RPMI7951 (cell line): ENCODE data around the gene AP3S1. TPM values are rescaled to one million over a fixed set of nuclear protein-coding genes. Genes with fewer than 3 reads are reported as not detected.

Experiments
- DNase-seq: peaks from one replicate; pipeline ENCODE4 v3.0.0-alpha.2; 2012; ENCODE audit warnings: low read depth
- total RNA-seq: library from RNA; depleted of rRNA; stranded (reverse); fragments of >200 nt; shearing (Covaris generic); gene quantifications from 2 replicates; pipeline ENCODE4 v1.2.3, GENCODE V29; 2014; rRNA removed

Gene AP3S1
- total RNA-seq, 1 experiment from 2014 or later: 135 TPM

DNA sequence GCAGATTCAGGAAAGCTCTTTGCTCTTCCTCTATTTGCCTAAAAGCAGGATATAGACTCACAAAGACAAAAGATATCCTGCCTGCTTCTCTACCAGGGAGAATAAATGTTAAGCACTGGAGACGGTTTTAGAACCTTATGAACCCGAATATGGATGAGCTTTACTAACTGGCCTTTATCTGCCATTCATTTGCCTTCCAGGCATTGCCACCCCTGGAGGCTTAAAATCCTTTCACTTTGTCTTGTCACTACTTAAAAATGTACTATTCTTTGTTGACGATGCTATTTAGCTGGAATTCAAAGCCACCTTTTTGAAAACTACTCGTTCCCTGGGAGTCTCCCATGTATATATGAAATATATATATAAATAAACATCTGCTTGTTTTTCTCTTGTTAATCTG lies 97.3 kb downstream of the AP3S1 start:
- peak; percentile 31 for DNase-seq

DNA sequence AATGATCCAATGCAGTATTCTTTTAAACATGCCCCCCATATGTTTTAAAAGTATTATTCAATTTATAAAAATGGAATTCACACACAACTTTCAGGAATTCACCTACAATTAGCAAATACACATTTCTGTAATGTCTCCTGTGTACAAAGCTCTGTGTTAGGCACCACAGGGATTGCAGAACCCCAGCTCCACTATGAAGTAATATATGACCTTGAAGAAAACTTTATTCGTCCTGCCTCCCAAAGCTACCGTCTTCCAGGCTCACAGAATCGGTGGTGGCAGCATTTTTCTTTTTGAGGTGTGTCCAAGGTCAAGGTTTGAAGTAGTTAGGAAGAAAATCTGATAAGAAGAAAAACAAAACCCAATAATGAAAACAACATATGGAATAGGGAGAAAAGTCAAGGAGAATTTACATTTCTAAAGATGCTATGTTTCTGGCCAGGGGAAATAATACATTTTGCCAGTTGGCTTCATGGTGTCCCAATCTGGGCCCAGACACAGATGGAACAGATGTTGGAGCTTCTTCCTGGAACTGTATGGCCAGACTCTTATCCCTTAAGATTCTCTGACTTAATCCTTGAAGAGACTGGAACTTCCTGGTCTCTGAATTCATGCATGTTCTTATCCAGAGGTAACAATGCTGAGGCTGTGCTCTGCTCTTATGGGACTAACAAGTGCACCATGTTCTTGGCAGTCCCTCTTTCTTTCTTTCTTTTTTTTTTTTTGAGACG lies 98.5 kb downstream of the AP3S1 start:
- DNase-seq: no peak

DNA sequence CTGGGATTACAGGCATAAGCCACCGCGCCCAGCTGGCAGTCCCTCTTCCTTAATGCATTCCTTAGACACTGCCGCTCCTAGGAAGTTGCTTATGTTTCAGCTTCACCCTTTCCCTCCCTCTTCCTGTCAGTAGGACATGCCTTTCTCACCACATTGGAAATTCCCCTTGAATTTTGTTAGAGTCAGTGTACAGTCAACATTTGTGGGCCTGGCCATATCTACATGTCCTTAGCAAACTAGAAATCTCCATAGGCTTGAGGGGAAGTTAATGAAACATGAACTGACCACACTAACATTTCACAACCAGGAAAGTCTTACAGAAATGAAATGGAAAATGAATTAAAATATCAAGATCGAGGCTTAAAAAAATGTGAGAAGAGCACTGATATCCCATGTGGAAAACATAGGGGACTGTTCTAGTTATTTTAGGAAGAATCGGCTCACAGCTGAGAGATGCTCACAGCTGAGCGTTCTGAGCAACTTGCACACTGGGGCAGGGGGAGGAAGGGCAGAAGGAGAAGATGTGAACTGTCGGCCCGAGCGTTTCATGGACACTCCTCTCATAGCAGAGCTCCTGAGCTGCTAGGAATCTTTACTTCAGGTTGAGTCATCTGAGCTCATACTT lies 99.4 kb downstream of the AP3S1 start:
- DNase-seq: peak; percentile 95

DNA sequence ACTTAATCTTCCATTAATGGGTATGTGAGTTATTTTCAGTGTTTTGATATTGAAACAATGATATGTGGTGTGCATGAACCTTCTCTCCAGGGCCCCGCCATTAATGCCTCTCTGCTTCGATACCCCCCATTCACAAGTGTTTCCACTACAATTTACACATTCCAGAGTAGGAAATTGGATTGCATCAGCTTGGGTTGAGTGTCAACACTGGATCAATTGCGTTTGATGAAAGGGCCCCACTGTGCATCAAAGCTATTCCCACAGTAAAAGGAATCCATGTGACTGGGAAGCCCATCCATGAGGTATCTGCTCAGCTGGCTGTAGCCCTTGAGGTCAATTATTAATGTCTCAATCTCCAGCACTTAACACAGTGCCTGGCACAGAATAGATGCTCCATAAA lies 102.8 kb downstream of the AP3S1 start:
- no peak for DNase-seq

DNA sequence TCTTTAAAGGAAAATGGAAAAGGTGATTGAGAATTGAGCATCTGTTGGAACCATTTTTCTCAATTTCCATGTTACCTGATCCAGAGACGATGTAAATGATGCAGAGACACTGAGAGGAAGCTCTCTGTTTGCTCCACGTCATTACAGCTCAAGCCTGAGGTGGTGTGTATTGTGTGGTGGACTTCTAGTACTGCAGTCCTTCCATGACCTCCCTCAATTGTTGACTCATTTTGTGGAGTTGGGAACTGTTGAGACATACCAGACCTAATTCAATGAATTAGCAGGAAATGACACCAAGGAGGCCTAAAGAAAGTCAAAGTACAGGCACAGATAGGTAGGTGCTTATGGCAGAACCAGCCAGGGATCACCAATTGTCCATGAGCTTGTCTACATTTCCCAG lies 104.9 kb downstream of the AP3S1 start:
- DNase-seq: no peak

DNA sequence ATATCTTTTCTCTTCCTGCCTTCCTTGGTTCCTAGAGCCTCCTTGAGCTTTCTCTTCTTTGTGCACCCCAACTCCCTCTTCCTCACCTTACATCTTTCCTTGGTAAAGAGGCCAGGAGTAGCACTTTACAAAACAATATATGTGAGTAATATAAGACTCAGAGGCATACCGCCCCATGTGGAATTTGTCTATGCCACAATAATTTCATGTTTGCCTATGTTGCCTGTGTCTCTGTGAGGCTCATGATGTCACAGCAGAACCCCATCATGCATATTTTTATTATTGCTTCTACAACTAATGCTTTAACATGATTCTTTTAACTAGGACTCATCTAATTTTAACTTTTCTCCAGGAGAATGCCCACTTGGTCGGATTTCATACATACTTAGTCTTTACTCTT lies 105.5 kb downstream of the AP3S1 start:
- no peak for DNase-seq

DNA sequence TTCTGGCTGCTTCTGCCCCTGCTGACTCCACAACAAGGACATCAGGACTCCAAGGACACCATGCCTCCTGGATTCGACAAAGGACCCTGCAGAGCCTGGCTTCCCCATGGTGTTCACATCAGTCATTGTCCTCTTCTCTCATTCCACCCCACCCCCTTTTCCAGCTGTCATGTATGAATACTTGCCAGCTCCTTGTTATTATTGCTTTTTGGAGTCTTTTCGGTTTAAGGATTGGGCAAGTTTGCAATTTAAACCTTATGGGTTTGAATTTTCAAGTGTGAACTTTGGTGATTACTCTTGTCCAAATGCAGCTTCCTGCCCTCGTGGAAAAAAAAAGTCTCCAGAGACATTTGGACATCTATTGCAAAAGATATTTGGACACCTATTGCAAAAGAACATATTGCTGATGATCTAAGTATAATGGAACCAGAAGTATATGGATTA lies 106.4 kb downstream of the AP3S1 start:
- DNase-seq: no peak

DNA sequence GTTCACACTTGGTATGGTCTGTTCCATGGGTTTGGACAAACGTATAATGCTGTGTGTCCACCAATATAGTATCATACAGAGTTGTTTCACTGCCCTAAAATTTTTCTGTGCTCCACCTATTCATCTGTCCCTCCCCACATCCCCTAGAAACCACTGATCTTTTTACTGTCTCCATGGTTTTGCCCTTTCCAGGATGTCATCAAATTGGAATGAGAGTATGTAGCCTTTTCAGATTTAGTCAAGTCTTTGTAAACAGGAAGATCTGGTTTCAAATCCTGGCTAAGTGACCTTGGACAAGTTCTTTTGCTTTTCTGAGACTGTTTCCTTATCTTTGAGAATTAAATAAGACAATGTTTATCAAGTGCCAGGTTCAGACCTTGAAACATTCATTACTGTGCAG lies 107.4 kb downstream of the AP3S1 start:
- DNase-seq: no peak

DNA sequence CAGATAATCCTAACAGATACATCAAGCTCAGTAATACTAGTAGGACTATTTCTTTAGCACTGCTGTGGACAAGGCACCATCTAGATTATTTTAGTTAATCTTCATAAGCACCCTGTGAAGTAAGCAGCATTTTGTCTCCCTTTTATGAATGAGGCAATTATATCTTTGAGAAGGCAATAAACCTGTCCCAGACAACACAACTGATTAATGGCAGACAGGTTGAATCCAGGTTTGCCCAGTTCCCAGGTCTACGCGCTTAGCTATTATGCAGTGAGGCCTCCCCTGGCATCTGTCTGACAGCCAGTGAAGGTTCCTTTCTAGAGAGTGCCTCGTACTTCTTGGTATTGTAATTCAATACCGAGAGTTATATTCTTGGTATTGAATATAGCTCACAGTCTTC lies 110.9 kb downstream of the AP3S1 start:
- no peak for DNase-seq

DNA sequence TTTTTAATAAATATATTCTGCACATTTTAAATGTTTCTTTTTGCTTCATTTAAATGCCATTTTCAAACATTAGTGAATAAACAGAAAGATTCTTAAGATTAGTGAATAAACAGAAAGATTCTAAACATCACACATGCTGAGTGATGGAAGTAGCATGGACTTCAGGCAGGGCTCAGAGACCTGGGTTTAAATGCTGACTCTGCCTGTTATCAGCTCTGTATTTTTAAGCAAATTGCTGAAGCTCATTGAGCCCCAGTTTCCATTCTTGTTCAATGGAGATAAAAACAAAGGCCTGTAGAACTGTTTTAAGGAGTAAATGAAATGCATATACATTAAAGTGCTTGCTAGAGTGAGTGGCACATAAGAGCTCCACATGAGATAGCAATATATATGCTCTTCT lies 112.4 kb downstream of the AP3S1 start:
- DNase-seq: no peak

DNA sequence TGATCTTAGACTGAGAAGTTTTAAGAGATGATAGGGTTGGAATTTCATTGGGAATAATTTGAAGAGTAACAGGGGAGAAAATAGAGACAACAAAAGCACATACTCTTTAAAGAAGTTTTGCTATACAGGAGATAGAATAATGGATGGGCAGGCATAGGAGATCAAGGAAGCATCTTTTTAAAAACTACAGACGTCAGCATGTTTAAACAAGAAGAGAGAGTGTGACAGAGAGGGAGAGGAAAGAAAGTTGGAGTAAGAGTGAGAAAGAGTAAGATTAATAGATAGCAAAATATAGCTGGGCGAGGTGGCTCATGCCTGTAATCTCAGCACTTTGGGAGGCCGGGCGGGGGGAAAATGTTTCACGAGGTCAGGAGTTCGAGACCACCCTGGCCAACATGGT lies 115.2 kb downstream of the AP3S1 start:
- DNase-seq: no peak

DNA sequence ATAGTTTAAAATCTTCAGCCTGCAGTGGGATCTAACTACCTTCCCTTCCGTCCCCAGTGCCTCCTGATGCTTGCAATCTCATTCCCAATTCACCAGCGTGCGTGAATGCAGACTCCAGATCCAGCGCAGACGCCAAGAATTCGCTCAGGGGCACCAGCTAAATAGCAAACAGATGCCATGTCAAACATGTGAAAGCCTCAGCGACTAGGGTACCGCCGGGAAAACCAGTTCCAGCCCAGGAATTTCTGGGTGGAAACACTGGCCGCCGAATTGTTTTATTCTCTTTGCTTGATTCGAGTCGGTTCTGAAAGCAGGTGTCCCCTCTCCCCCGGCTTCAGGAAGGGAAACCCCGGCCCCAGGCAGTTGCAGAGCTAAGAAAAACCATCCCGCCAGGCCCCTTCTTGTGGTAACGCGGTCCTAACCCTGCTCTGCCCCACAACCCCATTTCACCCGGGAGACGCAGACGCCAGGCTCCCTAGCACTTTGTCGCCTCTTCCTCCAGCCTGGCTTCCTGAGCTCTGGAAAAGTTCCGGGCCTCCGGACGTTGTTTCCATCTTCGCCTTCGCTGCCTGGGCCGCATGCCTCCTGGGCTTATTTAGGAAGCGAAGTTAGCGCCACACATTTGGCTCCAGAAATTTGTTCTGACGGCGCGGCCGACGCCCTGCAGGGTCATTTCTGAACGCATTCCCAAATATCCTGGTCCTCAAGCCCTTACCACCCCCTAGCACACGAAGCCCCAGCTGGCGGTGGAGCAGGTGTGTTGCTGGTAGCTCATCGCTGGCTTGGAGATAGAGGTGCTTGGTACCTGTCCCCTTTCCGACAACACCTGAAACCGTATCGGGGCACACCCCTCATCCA lies 119.9 kb downstream of the AP3S1 start:
- peak; percentile 57 for DNase-seq

DNA sequence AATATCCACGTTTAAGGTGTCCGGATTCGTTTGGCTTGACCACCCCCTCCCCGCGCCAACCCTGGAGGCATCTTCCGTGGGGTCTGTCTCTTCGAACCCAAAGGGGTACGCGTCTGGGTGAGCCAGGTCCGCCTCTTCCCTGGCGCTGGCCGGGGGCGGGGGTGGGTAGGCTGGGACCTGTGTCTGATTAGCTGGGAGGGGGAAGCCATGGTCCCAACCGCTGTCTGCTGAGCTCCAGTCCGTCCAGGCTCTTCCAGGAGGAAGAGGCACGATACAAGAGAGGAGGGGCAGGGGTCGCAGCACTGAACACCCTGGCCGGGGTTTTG lies 120.5 kb downstream of the AP3S1 start, which contains the start of gene LVRN:
Gene LVRN (plus strand): TSS at position 237 of the 326 bp plus-strand sequence. CDS start 143 bp downstream, outside the sequence.
- no peak for DNase-seq

DNA sequence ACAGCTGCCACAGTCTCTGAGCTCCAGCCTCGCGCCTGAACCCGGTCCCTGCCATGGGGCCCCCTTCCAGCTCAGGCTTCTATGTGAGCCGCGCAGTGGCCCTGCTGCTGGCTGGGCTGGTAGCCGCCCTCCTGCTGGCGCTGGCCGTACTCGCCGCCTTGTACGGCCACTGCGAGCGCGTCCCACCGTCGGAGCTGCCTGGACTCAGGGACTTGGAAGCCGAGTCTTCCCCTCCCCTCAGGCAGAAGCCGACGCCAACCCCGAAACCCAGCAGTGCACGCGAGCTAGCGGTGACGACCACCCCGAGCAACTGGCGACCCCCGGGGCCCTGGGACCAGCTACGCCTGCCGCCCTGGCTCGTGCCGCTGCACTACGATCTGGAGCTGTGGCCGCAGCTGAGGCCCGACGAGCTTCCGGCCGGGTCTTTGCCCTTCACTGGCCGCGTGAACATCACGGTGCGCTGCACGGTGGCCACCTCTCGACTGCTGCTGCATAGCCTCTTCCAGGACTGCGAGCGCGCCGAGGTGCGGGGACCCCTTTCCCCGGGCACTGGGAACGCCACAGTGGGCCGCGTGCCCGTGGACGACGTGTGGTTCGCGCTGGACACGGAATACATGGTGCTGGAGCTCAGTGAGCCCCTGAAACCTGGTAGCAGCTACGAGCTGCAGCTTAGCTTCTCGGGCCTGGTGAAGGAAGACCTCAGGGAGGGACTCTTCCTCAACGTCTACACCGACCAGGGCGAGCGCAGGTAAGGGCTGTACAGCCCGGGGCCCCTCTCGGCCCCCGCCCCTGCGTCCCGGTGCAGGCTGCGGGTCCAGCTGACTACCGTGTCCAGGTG lies 121.0 kb downstream of the AP3S1 start:
- no peak for DNase-seq

DNA sequence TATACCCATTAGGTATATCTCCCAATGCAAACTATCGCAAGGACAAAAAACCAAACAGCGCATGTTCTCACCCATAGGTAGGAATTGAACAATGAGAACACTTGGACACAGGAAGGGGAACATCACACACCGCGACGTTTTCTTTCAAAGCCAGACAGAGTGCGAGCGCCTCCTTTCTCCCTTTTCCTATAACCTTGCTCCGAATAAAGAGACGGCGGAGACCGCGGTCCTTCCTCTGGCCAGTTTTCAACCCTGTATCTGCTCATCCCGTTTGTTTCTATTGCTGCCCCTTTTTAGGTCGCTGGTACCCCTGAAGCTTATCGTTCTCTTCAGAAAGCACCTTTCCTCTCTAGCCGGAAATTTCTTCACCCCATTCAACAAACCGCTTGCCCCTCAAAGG lies 121.8 kb downstream of the AP3S1 start:
- no peak for DNase-seq

Other genes starting within 250 kb of the AP3S1 start
- 6.4 and 11.7 TPM in 2 replicates for gene TICAM2, start 239.5 kb upstream of the AP3S1 start, total RNA-seq
- gene TMED7, start 215.9 kb upstream of the AP3S1 start, total RNA-seq: 97.2 and 118 TPM in 2 replicates
- gene CDO1, start 25.3 kb upstream of the AP3S1 start, total RNA-seq: 1.9 and 2.6 TPM in 2 replicates
- gene ATG12, start 370 bp upstream of the AP3S1 start, total RNA-seq: 58.7 and 64.4 TPM in 2 replicates
- gene LVRN, start 120.5 kb downstream of the AP3S1 start, total RNA-seq: 0.20 and 0.60 TPM in 2 replicates
- gene ARL14EPL, start 190.5 kb downstream of the AP3S1 start, total RNA-seq: 0.20 TPM in 1 of 2 replicates, not detected in the other
- gene COMMD10, start 243.1 kb downstream of the AP3S1 start, total RNA-seq: 46.3 and 57.1 TPM in 2 replicates